Lung (tissue), 12 donors: ENCODE data around the gene PSD. TPM values are rescaled to one million over a fixed set of nuclear protein-coding genes. Genes with fewer than 3 reads are reported as not detected.
"Not testable (repeated sequence)": the region's sequence is repeated elsewhere in the genome, so short reads cannot be mapped to it uniquely, and the experiment has no call there.

Source experiments
- ATAC-seq: fragments of 200-7000 bp; cut with Tn5 transposase; one replicate; pipeline ENCODE4 v1.9.1; 2020; ENCODE audit warnings: moderate number of reproducible peaks; ENCODE audit not compliant: insufficient read depth, low FRiP score
- DNase-seq, 3 donors: peaks; one replicate each; pipeline ENCODE4 v3.0.0-alpha.2; 2013 to 2017
- H3K27ac ChIP-seq, 2 donors: one replicate each; pipeline ENCODE4 v1.5.1; 2013; ENCODE audit warnings: mild to moderate bottlenecking in 2 of 2, moderate library complexity in 2 of 2, control low read depth in 1 of 2, inconsistent platforms in 1 of 2, low read depth in 1 of 2, low read length in 1 of 2
- H3K27me3 ChIP-seq, 3 donors: one replicate each; pipeline ENCODE4 v1.5.1; 2013; ENCODE audit warnings: low read length in 2 of 3; ENCODE audit not compliant: control insufficient read depth in 3 of 3, insufficient read depth in 3 of 3
- H3K36me3 ChIP-seq, 4 donors: one replicate each; pipeline ENCODE4 v1.5.1; 2013; ENCODE audit warnings: low read length in 4 of 4, mild to moderate bottlenecking in 1 of 4, moderate library complexity in 1 of 4; ENCODE audit not compliant: control insufficient read depth in 4 of 4, insufficient read depth in 4 of 4
- H3K4me1 ChIP-seq, 5 donors: one replicate each; pipeline ENCODE4 v1.5.1; 2013; ENCODE audit warnings: low read length in 5 of 5, mild to moderate bottlenecking in 2 of 5, moderate library complexity in 1 of 5; ENCODE audit not compliant: control insufficient read depth in 5 of 5, insufficient read depth in 5 of 5
- H3K4me3 ChIP-seq: one replicate; pipeline ENCODE4 v1.5.1; 2013; ENCODE audit warnings: mild to moderate bottlenecking, control low read depth, moderate library complexity
- H3K9ac ChIP-seq, 2 donors: one replicate each; pipeline ENCODE4 v1.5.1; 2013; ENCODE audit warnings: low read length in 2 of 2, control low read depth in 1 of 2; ENCODE audit not compliant: insufficient read depth in 1 of 2
- H3K9me3 ChIP-seq, 4 donors: one replicate each; pipeline ENCODE4 v1.5.1; 2013; ENCODE audit warnings: low read length in 3 of 4, mild to moderate bottlenecking in 1 of 4, moderate library complexity in 1 of 4; ENCODE audit not compliant: control insufficient read depth in 4 of 4, insufficient read depth in 3 of 4
- CTCF ChIP-seq: IDR thresholded peaks from 2 replicates; pipeline ENCODE4 v1.5.1; 2012; ENCODE audit warnings: mild to moderate bottlenecking; ENCODE audit errors: control extremely low read depth, extremely low read depth
- WGBS, 2 donors: extraction: QIAGEN DNeasy Blood & Tissue Kit; methylation state at CpG; one replicate each; pipeline ENCODE4 v1.1.7; 2013; 5-methylcytosine and 5-hydroxymethylcytosine counted together
- polyA plus RNA-seq, 2 donors: library from polyadenylated mRNA; stranded (reverse); fragments of 200-250 nt; gene quantifications; one replicate each; pipeline ENCODE4 v1.2.1, GENCODE V29; 2013
- total RNA-seq, 2 donors: library from RNA; depleted of rRNA in 1 of 2; stranded (reverse); fragments of >200 nt in 1 of 2; gene quantifications; one replicate each; pipeline ENCODE4 v1.2.1, GENCODE V29; 2014 to 2021
- donor health status: control.
- donor health status: control.
- donor health status: Bipolar disorder and iron deficiency.
- donor health status: healthy.
- donor health status: DM: yes; HTN: yes; CAD: no.

The PSD gene
- total and polyA plus RNA-seq, 4 donors, result 1.1 to 5.3 (median 3.2) TPM

GRCh38 chr10:102457591-102458150 is 39.1 kb upstream of the PSD start:
- WGBS, 2 donors, result 91 to 92% methylated on average over 9 of the region's 9 CpGs
- Histone ChIP-seq H3K9ac (no peak overlapping the region), H3K4me1 (peaks cover 0 to 13% (median 7%) of the 10 kb centered on the region in 5 donors), H3K4me3 (no peak overlapping the region), H3K36me3 (peaks cover 0 to 2% (median 0%) of the 10 kb centered on the region in 4 donors), H3K9me3 (no peaks in the 10 kb centered on the region), H3K27ac (no peak overlapping the region), H3K27me3 (peaks cover 0 to 3% (median 0%) of the 10 kb centered on the region in 3 donors)
- TF ChIP-seq CTCF, result no peak
- DNase-seq, result no peak
- no peak for ATAC-seq

GRCh38 chr10:102455893-102456471 is 37.4 kb upstream of the PSD start:
- Histone ChIP-seq H3K4me1 (peaks cover 0 to 10% (median 7%) of the 10 kb centered on the region in 5 donors), H3K36me3 (peaks cover 0 to 2% (median 0%) of the 10 kb centered on the region in 4 donors), H3K4me3 (no peak overlapping the region), H3K9me3 (no peaks in the 10 kb centered on the region), H3K27ac (peak overlapping the region in 1 of 2 donors; percentile 89), H3K9ac (no peak overlapping the region), H3K27me3 (no peaks in the 10 kb centered on the region)
- ATAC-seq (peak; percentile 48), DNase-seq (no peak)
- TF ChIP-seq CTCF, result no peak
- WGBS, 2 donors, result 44 to 51% methylated on average over 7 of the region's 7 CpGs

GRCh38 chr10:102454662-102455487 is 36.3 kb upstream of the PSD start:
- H3K4me1 ChIP-seq, H3K27me3 ChIP-seq, H3K9ac ChIP-seq, H3K36me3 ChIP-seq, H3K4me3 ChIP-seq, DNase-seq, H3K9me3 ChIP-seq, ATAC-seq: not testable (repeated sequence)
- WGBS, 2 donors, result 49 to 53% methylated on average over 13 of the region's 13 CpGs
- peak overlapping the region in 1 of 2 donors; percentile 87 for H3K27ac ChIP-seq

- no peaks in the 10 kb centered on the region for H3K9me3 ChIP-seq
- H3K9ac ChIP-seq, result no peak overlapping the region
- TF ChIP-seq CTCF, result no peak
- H3K4me3 ChIP-seq, result no peak overlapping the region
- H3K36me3 ChIP-seq, result peaks cover 0 to 2% (median 0%) of the 10 kb centered on the region in 4 donors
- no peaks in the 10 kb centered on the region for H3K27me3 ChIP-seq
- peaks cover 0 to 11% (median 2%) of the 10 kb centered on the region in 5 donors for H3K4me1 ChIP-seq
- peak overlapping the region in 1 of 2 donors; percentile 64 for H3K27ac ChIP-seq
- ATAC-seq (no peak), DNase-seq (no peak)
- 58 to 70% methylated on average over 5 of the region's 5 CpGs for WGBS, 2 donors
Measured at GRCh38 chr10:102453502-102453901, 34.9 kb upstream of the PSD start.
